K562 (cell line): ENCODE data around the gene CCR2. TPM values are rescaled to one million over a fixed set of nuclear protein-coding genes. Genes with fewer than 3 reads are reported as not detected.
A peak's percentile ranks its signal among the peaks of the same experiment; 100 is the strongest.

ENCODE experiments used
- ARHGAP35 ChIP-seq: fragments of 450-650 bp; IDR thresholded peaks from 2 replicates; pipeline ENCODE4 v1.6.1; 2018; ENCODE audit not compliant: partially characterized antibody
- ARID1B ChIP-seq: fragments of 450-650 bp; IDR thresholded peaks from 2 replicates; pipeline ENCODE4 v1.6.1; 2016; ENCODE audit warnings: antibody characterized with exemption, mild to moderate bottlenecking, inconsistent platforms
- BRF1 ChIP-seq: IDR thresholded peaks from 3 replicates; pipeline ENCODE4 v1.6.1; 2011; ENCODE audit warnings: borderline replicate concordance, mild to moderate bottlenecking; ENCODE audit not compliant: insufficient read length; ENCODE audit errors: extremely low read depth
- CCAR2 ChIP-seq: fragments of 200-400 bp; formaldehyde crosslinking; IDR thresholded peaks from 2 replicates; pipeline ENCODE4 v1.6.1; 2017; ENCODE audit warnings: mild to moderate bottlenecking, low read depth, low read length
- EP300 ChIP-seq: IDR thresholded peaks from 2 replicates; pipeline ENCODE4 v1.6.1; 2012; ENCODE audit warnings: low read length, improper control_type of control experiment
- FOXA1 ChIP-seq: fragments of 450-650 bp; IDR thresholded peaks from 2 replicates; pipeline ENCODE4 v1.6.1; 2016; ENCODE audit warnings: mild to moderate bottlenecking, borderline replicate concordance
- GABPA ChIP-seq: fragments of 200-800 bp; sonication (Bioruptor generic); conservative IDR thresholded peaks from 2 replicates; pipeline ENCODE4 v1.6.1; 2016; ENCODE audit warnings: low read depth, missing genetic modification characterization, missing compliant biosample characterization
- MAZ ChIP-seq, 2 experiments: fragments of 450-650 bp in 1 of 2; sonication (generic) in 1 of 2; formaldehyde crosslinking; IDR thresholded peaks in 1 of 2; conservative IDR thresholded peaks in 1 of 2; 2 replicates each; pipeline versions ENCODE4 v1.4.0 to v1.5.0; 2020; ENCODE audit warnings: mild to moderate bottlenecking in 1 of 2, missing genetic modification reagents in 1 of 2
- MECOM ChIP-seq: fragments of 250-450 bp; sonication (Bioruptor Pico); IDR thresholded peaks from 2 replicates; pipeline ENCODE4 v1.8.0; 2022; ENCODE audit warnings: inconsistent platforms
- MED1 ChIP-seq: sonication (generic); formaldehyde crosslinking; IDR thresholded peaks from 2 replicates; pipeline ENCODE4 v1.8.1; 2023; ENCODE audit warnings: missing genetic modification reagents, borderline replicate concordance
- MYC ChIP-seq, 2 experiments: fragments of 250-450 bp in 1 of 2; sonication (Bioruptor Pico) in 1 of 2; IDR thresholded peaks; 2 replicates each; pipeline versions ENCODE4 v1.5.1 to v1.6.1; 2012 to 2021; ENCODE audit warnings: low read depth in 2 of 2, borderline replicate concordance in 1 of 2, improper control_type of control experiment in 1 of 2, low read length in 1 of 2, mild to moderate bottlenecking in 1 of 2, moderate library complexity in 1 of 2
- POLR2AphosphoS5 ChIP-seq: IDR thresholded peaks from 2 replicates; pipeline ENCODE4 v1.6.1; 2011; ENCODE audit warnings: mild to moderate bottlenecking, low read depth, low read length, moderate library complexity; ENCODE audit not compliant: control insufficient read depth, insufficient read depth
- SIRT6 ChIP-seq: IDR thresholded peaks from one replicate; pipeline ENCODE4 v1.6.1; 2012; ENCODE audit warnings: low read depth, mild to moderate bottlenecking, control low read depth, inconsistent platforms, low read length, moderate library complexity
- SLC30A9 ChIP-seq: fragments of 250-450 bp; sonication (Bioruptor Pico); IDR thresholded peaks from 2 replicates; pipeline ENCODE4 v1.8.0; 2022; ENCODE audit warnings: mild to moderate bottlenecking, moderate library complexity
- SMARCC2 ChIP-seq: fragments of 450-650 bp; IDR thresholded peaks from 2 replicates; pipeline ENCODE4 v1.6.1; 2017; ENCODE audit warnings: antibody characterized with exemption, moderate library complexity, mild to moderate bottlenecking, low read depth
- TCF7 ChIP-seq: sonication (generic); IDR thresholded peaks from 2 replicates; pipeline ENCODE4 v1.6.1; 2016; ENCODE audit warnings: antibody characterized with exemption, borderline replicate concordance
- ZNF124 ChIP-seq: sonication (generic); formaldehyde crosslinking; IDR thresholded peaks from 2 replicates; pipeline ENCODE4 v1.8.1; 2022; ENCODE audit warnings: missing genetic modification reagents
- ZNF133 ChIP-seq: fragments of 250-450 bp; sonication (Bioruptor Pico); IDR thresholded peaks from 2 replicates; pipeline ENCODE4 v1.4.0; 2020; ENCODE audit warnings: mild to moderate bottlenecking
- ZNF583 ChIP-seq: fragments of 250-450 bp; sonication (Bioruptor Pico); IDR thresholded peaks from 2 replicates; pipeline ENCODE4 v1.4.0; 2020
- polyA plus RNA-seq, 8 experiments: library from polyadenylated mRNA; depleted of rRNA in 4 of 8; stranded (reverse) in 5 of 8; unstranded in 3 of 8; fragments of >200 nt; fragmentation: Nextera tagmentation in 2 of 8; fragmentation: Illumina TruSeq in 1 of 8; extraction: Ambion mirVana in 2 of 8; extraction: Trizol in 1 of 8; gene quantifications; 2 replicates each; pipeline versions ENCODE4 v1.2.1 to v1.2.3, GENCODE V29; 2011 to 2014; ENCODE audit warnings: inconsistent platforms in 1 of 8, missing spikeins in 1 of 8
- total RNA-seq, 7 experiments: library from RNA; depleted of rRNA in 6 of 7; stranded (reverse); fragments of >200 nt in 6 of 7; fragmentation: Illumina TruSeq in 2 of 7; extraction: Trizol in 2 of 7; gene quantifications; 2 replicates each; pipeline versions ENCODE4 v1.2.1 to v1.2.3, GENCODE V29; 2011 to 2021; ENCODE audit warnings: low replicate concordance in 1 of 7

CCR2 gene
- total and polyA plus RNA-seq, 9 of the 15 experiments (the other 6 are each of a cell fraction or from before 2014, with no cell fraction given), result not detected

DNA sequence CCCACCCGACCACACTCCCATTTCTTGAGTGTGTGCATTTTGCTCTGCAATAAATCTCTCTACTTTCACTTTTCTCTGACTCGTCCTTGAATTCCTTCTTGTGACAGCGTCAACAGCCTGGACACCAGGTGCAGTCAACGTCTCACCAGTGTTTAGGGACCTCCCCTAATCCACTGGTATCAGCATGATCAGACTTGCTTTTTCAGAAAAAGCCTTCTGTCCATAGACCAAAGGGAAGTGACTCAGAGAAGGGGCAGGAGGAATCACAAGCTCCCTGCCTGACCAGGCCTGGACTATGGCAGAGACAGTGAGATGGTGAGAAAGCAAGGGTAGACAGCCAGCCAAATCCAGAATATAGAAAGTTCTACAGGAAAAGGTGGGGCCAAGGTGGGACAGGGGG is 32.3 kb downstream of the CCR2 start (continued):
- no peak for TF ChIP-seq BRF1
- no peak for TF ChIP-seq SLC30A9 (CRISPR knock-in tag)
- no peak for TF ChIP-seq FOXA1
- TF ChIP-seq TCF7, result no peak
- TF ChIP-seq ARID1B, result peak; percentile 58; the same call in 1 of the 2 replicates
- peak; percentile 21; the same call in 1 of the 2 replicates for TF ChIP-seq EP300
- TF ChIP-seq ZNF583 (CRISPR knock-in tag), result no peak
- TF ChIP-seq ARHGAP35, result no peak
- no peak for TF ChIP-seq SIRT6
- peak; percentile 41; the same call in 1 of the 2 replicates for TF ChIP-seq SMARCC2
- TF ChIP-seq MED1 (CRISPR knock-in tag), result no peak
- no peak for TF ChIP-seq ZNF124 (CRISPR knock-in tag)
- TF ChIP-seq ZNF133 (CRISPR knock-in tag), result no peak
- TF ChIP-seq CCAR2, result no peak
- TF ChIP-seq MECOM (CRISPR knock-in tag), result no peak
- TF ChIP-seq POLR2AphosphoS5, result no peak
- TF ChIP-seq MAZ (CRISPR knock-in tag; conservative IDR thresholded peaks at IDR 0.05 in 1 of 2, IDR thresholded peaks at IDR 0.05 in 1 of 2), result peak in 1 of 2 experiments; percentile 46; a peak in 1 of 4 replicates
- no peak for TF ChIP-seq MYC (IDR thresholded peaks at IDR 0.05; ENCODE audit: low read depth, low read length)
- TF ChIP-seq MYC (CRISPR knock-in tag; IDR thresholded peaks at IDR 0.05; ENCODE audit: borderline replicate concordance, low read depth), result no peak
- peak; percentile 60 for TF ChIP-seq GABPA (tag)
